GM12878 (cell line): Measurements from ENCODE around the gene TREML1. TPM values are rescaled to one million over a fixed set of nuclear protein-coding genes. Genes with fewer than 3 reads are reported as not detected.

ENCODE experiments used
- ATF2 ChIP-seq: IDR thresholded peaks from 2 replicates; pipeline ENCODE4 v1.6.1; 2012; ENCODE audit warnings: low read length, inconsistent platforms
- ATF3 ChIP-seq: IDR thresholded peaks from 2 replicates; pipeline ENCODE4 v1.6.1; 2011; ENCODE audit warnings: low read depth, mild to moderate bottlenecking, low read length, moderate library complexity, borderline replicate concordance; ENCODE audit errors: extremely low read depth
- CHD1 ChIP-seq: IDR thresholded peaks from 2 replicates; pipeline ENCODE4 v1.6.1; 2012; ENCODE audit warnings: low read depth, low read length, improper control_type of control experiment
- CHD2 ChIP-seq: IDR thresholded peaks from 2 replicates; pipeline ENCODE4 v1.6.1; 2011; ENCODE audit warnings: low read depth, low read length, improper control_type of control experiment, borderline replicate concordance
- CREB1 ChIP-seq: IDR thresholded peaks from 2 replicates; pipeline ENCODE4 v1.6.1; 2012; ENCODE audit warnings: low read depth, mild to moderate bottlenecking, inconsistent platforms
- CREM ChIP-seq: IDR thresholded peaks from 2 replicates; pipeline ENCODE4 v1.6.1; 2014; ENCODE audit warnings: antibody characterized with exemption, low read depth
- CUX1 ChIP-seq: IDR thresholded peaks from 2 replicates; pipeline ENCODE4 v1.6.1; 2012; ENCODE audit warnings: improper control_type of control experiment, low read depth, low read length; ENCODE audit not compliant: insufficient replicate concordance
- E2F4 ChIP-seq: IDR thresholded peaks from 2 replicates; pipeline ENCODE4 v1.6.1; 2012; ENCODE audit warnings: low read depth, low read length, improper control_type of control experiment
- ETV6 ChIP-seq, 2 experiments: fragments of 450-650 bp in 1 of 2; IDR thresholded peaks in 1 of 2; conservative IDR thresholded peaks in 1 of 2; 2 replicates each; pipeline ENCODE4 v1.6.1; 2014; ENCODE audit warnings: antibody characterized with exemption in 1 of 2, borderline replicate concordance in 1 of 2, low read depth in 1 of 2, mild to moderate bottlenecking in 1 of 2, moderate library complexity in 1 of 2
- FOS ChIP-seq: IDR thresholded peaks from 3 replicates; pipeline ENCODE4 v1.6.1; 2011; ENCODE audit warnings: borderline replicate concordance; ENCODE audit not compliant: insufficient read length; ENCODE audit errors: extremely low read depth
- GATAD2B ChIP-seq: fragments of 450-650 bp; conservative IDR thresholded peaks from 2 replicates; pipeline ENCODE4 v1.6.1; 2017; ENCODE audit warnings: low read depth, mild to moderate bottlenecking, moderate library complexity
- HCFC1 ChIP-seq: fragments of 150-350 bp; IDR thresholded peaks from 2 replicates; pipeline ENCODE4 v1.6.1; 2014; ENCODE audit warnings: low read length
- HDAC2 ChIP-seq: fragments of 200-600 bp; sonication (generic); IDR thresholded peaks from 2 replicates; pipeline ENCODE4 v1.6.1; 2017
- KAT2A ChIP-seq: conservative IDR thresholded peaks from 2 replicates; pipeline ENCODE4 v1.6.1; 2011; ENCODE audit warnings: low read depth, low read length; ENCODE audit not compliant: control insufficient read depth
- NFYB ChIP-seq: IDR thresholded peaks from 2 replicates; pipeline ENCODE4 v1.6.1; 2011; ENCODE audit warnings: low read depth, mild to moderate bottlenecking, low read length, improper control_type of control experiment, moderate library complexity; ENCODE audit not compliant: insufficient read depth
- POLR2AphosphoS2 ChIP-seq: IDR thresholded peaks from 2 replicates; pipeline ENCODE4 v1.6.1; 2011; ENCODE audit warnings: low read depth, mild to moderate bottlenecking, low read length, improper control_type of control experiment, moderate library complexity
- TCF3 ChIP-seq: IDR thresholded peaks from 2 replicates; pipeline ENCODE4 v1.6.1; 2012; ENCODE audit warnings: low read depth, mild to moderate bottlenecking, low read length, borderline replicate concordance; ENCODE audit not compliant: insufficient read depth
- ZBTB11 ChIP-seq: fragments of 450-650 bp; formaldehyde crosslinking; IDR thresholded peaks from 2 replicates; pipeline ENCODE4 v1.5.0; 2022; ENCODE audit warnings: mild to moderate bottlenecking, missing genetic modification characterization
- polyA plus RNA-seq, 11 experiments: library from polyadenylated mRNA; depleted of rRNA in 4 of 11; unstranded in 6 of 11; stranded (reverse) in 5 of 11; fragments of >200 nt; fragmentation: Nextera tagmentation in 4 of 11; fragmentation: Illumina TruSeq in 1 of 11; extraction: Ambion mirVana in 4 of 11; extraction: Trizol in 1 of 11; gene quantifications; 1 replicate in 1 of 11; 2 replicates in 10 of 11; pipeline versions ENCODE4 v1.2.1 to v1.2.3, GENCODE V29; 2011 to 2016; ENCODE audit warnings: inconsistent platforms in 2 of 11, missing spikeins in 2 of 11, low read depth in 1 of 11
- total RNA-seq, 4 experiments: library from RNA; depleted of rRNA in 3 of 4; stranded (reverse); fragments of >200 nt in 3 of 4; fragmentation: Illumina TruSeq in 1 of 4; extraction: Trizol in 1 of 4; gene quantifications; 2 replicates each; pipeline versions ENCODE4 v1.2.1 to v1.2.3, GENCODE V29; 2013 to 2021

TREML1 gene
- total and polyA plus RNA-seq, 10 of the 15 experiments (the other 5 are each of a cell fraction or from before 2014, with no cell fraction given): 0.21 TPM; not detected in 9

GRCh38 chr6:41200296-41200900 lies 46.3 kb upstream of the TREML1 start (continued):
- TF ChIP-seq HDAC2: no peak
- TF ChIP-seq E2F4: no peak
- TF ChIP-seq NFYB: no peak
- TF ChIP-seq CHD2: peak; percentile 61; the same call in 1 of the 2 replicates
- no peak for TF ChIP-seq ZBTB11 (CRISPR knock-in tag)
- TF ChIP-seq CREM: no peak
- peak; percentile 65; the same call in 1 of the 2 replicates for TF ChIP-seq CREB1
- no peak for TF ChIP-seq KAT2A
- 0 out of 2 replicates have a peak, but pooled peaks have one; percentile 41 for TF ChIP-seq CHD1
- TF ChIP-seq POLR2AphosphoS2: no peak; the same call in 1 of the 2 replicates
- TF ChIP-seq CUX1: no peak
- TF ChIP-seq TCF3: no peak
- no peak for TF ChIP-seq HCFC1
- 0 out of 2 replicates have a peak, but pooled peaks have one; percentile 2 for TF ChIP-seq GATAD2B
- no peak for TF ChIP-seq FOS
- TF ChIP-seq ETV6 (conservative IDR thresholded peaks at IDR 0.05 in 1 of 2, IDR thresholded peaks at IDR 0.05 in 1 of 2; ENCODE audit: borderline replicate concordance in 1 of 2, low read depth in 1 of 2): no peak
- TF ChIP-seq ATF3: no peak
- no peak for TF ChIP-seq ATF2
